ENCODE measurements around the gene S100B. TPM values are rescaled to one million over a fixed set of nuclear protein-coding genes. Genes with fewer than 3 reads are reported as not detected.

The S100B gene
- polyA plus RNA-seq, 4 donors, result 2.6 to 16.6 (median 4.8) TPM

- DNase-seq (ENCODE audit: low read depth in 4 of 4, low spot score in 3 of 4), result no peak
These were observed 41.8 kb downstream of the S100B start for GRCh38 chr21:46562964-46563607.

- no peak for DNase-seq (ENCODE audit: low read depth in 4 of 4, low spot score in 3 of 4)
These were observed 42.4 kb downstream of the S100B start for GRCh38 chr21:46562472-46562871.

- DNase-seq (ENCODE audit: low read depth in 4 of 4, low spot score in 3 of 4), result no peak
These were observed 43.3 kb downstream of the S100B start for GRCh38 chr21:46561445-46562090.

- DNase-seq (ENCODE audit: low read depth in 4 of 4, low spot score in 3 of 4), result no peak
These were observed 44.1 kb downstream of the S100B start for GRCh38 chr21:46560568-46561444.

- DNase-seq (ENCODE audit: low read depth in 4 of 4, low spot score in 3 of 4), result peak in 3 of 4 donors; percentile 3 to 12 (median 7)
These were observed 45.4 kb downstream of the S100B start for GRCh38 chr21:46559291-46559983.

GRCh38 chr21:46557919-46558392 is 46.9 kb downstream of the S100B start:
- no peak for DNase-seq (ENCODE audit: low read depth in 4 of 4, low spot score in 3 of 4)

- no peak for DNase-seq (ENCODE audit: low read depth in 4 of 4, low spot score in 3 of 4)
These were observed 47.4 kb downstream of the S100B start for GRCh38 chr21:46557469-46557868.

- no peak for DNase-seq (ENCODE audit: low read depth in 4 of 4, low spot score in 3 of 4)
These were observed 48.1 kb downstream of the S100B start for GRCh38 chr21:46556802-46557201.

- no peak for DNase-seq (ENCODE audit: low read depth in 4 of 4, low spot score in 3 of 4)
These were observed 49.2 kb downstream of the S100B start for GRCh38 chr21:46555678-46556077.

- DNase-seq (ENCODE audit: low read depth in 4 of 4, low spot score in 3 of 4), result no peak
These were observed 49.7 kb downstream of the S100B start for GRCh38 chr21:46555225-46555617.

- DNase-seq (ENCODE audit: low read depth in 4 of 4, low spot score in 3 of 4), result no peak
These were observed 50.3 kb downstream of the S100B start for GRCh38 chr21:46554431-46555224.

GRCh38 chr21:46553993-46554392 is 50.9 kb downstream of the S100B start:
- DNase-seq (ENCODE audit: low read depth in 4 of 4, low spot score in 3 of 4), result no peak

GRCh38 chr21:46552865-46553379 is 52.0 kb downstream of the S100B start:
- DNase-seq (ENCODE audit: low read depth in 4 of 4, low spot score in 3 of 4), result no peak

- no peak for DNase-seq (ENCODE audit: low read depth in 4 of 4, low spot score in 3 of 4)
These were observed 52.6 kb downstream of the S100B start for GRCh38 chr21:46552274-46552673.

GRCh38 chr21:46551636-46552241 is 53.1 kb downstream of the S100B start:
- DNase-seq (ENCODE audit: low read depth in 4 of 4, low spot score in 3 of 4), result no peak

GRCh38 chr21:46550116-46550941 is 54.6 kb downstream of the S100B start:
- no peak for DNase-seq (ENCODE audit: low read depth in 4 of 4, low spot score in 3 of 4)

GRCh38 chr21:46549650-46550049 is 55.2 kb downstream of the S100B start:
- DNase-seq (ENCODE audit: low read depth in 4 of 4, low spot score in 3 of 4), result no peak
